GM12878 (cell line): ENCODE data around the gene RNF223. TPM values are rescaled to one million over a fixed set of nuclear protein-coding genes. Genes with fewer than 3 reads are reported as not detected.

Experiments used
- ATAC-seq: fragments of 200-7000 bp; cut with Tn5 transposase; 3 replicates; pipeline ENCODE4 v1.9.1; 2020; ENCODE audit warnings: mild to moderate bottlenecking, moderate library complexity
- BruUV-seq: library from RNA; stranded (reverse); fragments of 400-500 nt; replicated peaks from 2 replicates; lab custom pipeline; 2021; lab: Mats Ljungman, UMichigan
- CTCF ChIA-PET: fragments of 300-600 bp; sonication (Branson Sonifier 250); formaldehyde crosslinking; extraction: SDS; loops from one replicate; lab custom pipeline; 2021; ENCODE audit warnings: inconsistent platforms; lab: Yijun Ruan, JAX
- POLR2A ChIA-PET: fragments of 350-600 bp; formaldehyde crosslinking; extraction: SDS; loops from one replicate; lab custom pipeline; 2021; ENCODE audit warnings: inconsistent platforms; lab: Charles Lee
- RAD21 ChIA-PET: fragments of 300-600 bp; sonication (Branson Sonifier 250); formaldehyde crosslinking; loops from one replicate; lab custom pipeline; 2023; ENCODE audit warnings: antibody characterized with exemption; ENCODE audit not compliant: unreplicated experiment; lab: Charles Lee
- SMC1A ChIA-PET: fragments of 300-600 bp; sonication (Branson Sonifier 250); formaldehyde crosslinking; loops from one replicate; lab custom pipeline; 2023; ENCODE audit not compliant: unreplicated experiment, uncharacterized antibody; lab: Charles Lee
- DNase-seq: peaks from one replicate; pipeline ENCODE4 v3.0.0-alpha.2; 2011; ENCODE audit warnings: low read depth, low spot score
- FAIRE-seq: peaks from 3 replicates; lab custom pipeline; 2011; peaks lifted over from hg19 to GRCh38; lab: Jason Lieb, UNC
- H2AFZ ChIP-seq: 2 replicates; pipeline ENCODE4 v1.6.0; 2011; ENCODE audit warnings: low read depth, low read length, control low read depth; ENCODE audit not compliant: control insufficient read depth
- H3K27ac ChIP-seq: 2 replicates; pipeline ENCODE4 v1.5.1; 2011; ENCODE audit warnings: control low read depth; ENCODE audit not compliant: control insufficient read depth, insufficient read depth
- H3K27me3 ChIP-seq, 2 experiments: replicated peaks in 1 of 2; 2 replicates each; pipeline versions ENCODE4 v1.6.0 to v1.6.1; 2011; ENCODE audit warnings: low read length in 1 of 2; ENCODE audit not compliant: control insufficient read depth in 2 of 2, insufficient read depth in 2 of 2
- H3K36me3 ChIP-seq, 2 experiments: 2 replicates each; pipeline ENCODE4 v1.5.1; 2011; ENCODE audit warnings: low read length in 1 of 2; ENCODE audit not compliant: control insufficient read depth in 2 of 2, insufficient read depth in 2 of 2
- H3K4me1 ChIP-seq: 2 replicates; pipeline ENCODE4 v1.6.1; 2011; ENCODE audit warnings: mild to moderate bottlenecking, low read length, moderate library complexity, mixed read lengths; ENCODE audit not compliant: control insufficient read depth, insufficient read depth
- H3K4me2 ChIP-seq: 2 replicates; pipeline ENCODE4 v1.6.0; 2011; ENCODE audit warnings: control low read depth; ENCODE audit not compliant: control insufficient read depth, insufficient read depth
- H3K4me3 ChIP-seq: fragments of 200-600 bp; sonication (generic); 2 replicates; pipeline ENCODE4 v1.5.1; 2016
- H3K79me2 ChIP-seq: 2 replicates; pipeline ENCODE4 v1.6.0; 2011; ENCODE audit warnings: low read length; ENCODE audit not compliant: control insufficient read depth, insufficient read depth
- H3K9ac ChIP-seq: 2 replicates; pipeline ENCODE4 v1.8.0; 2011; ENCODE audit warnings: low read length, control low read depth, mixed read lengths; ENCODE audit not compliant: control insufficient read depth, insufficient read depth
- H3K9me3 ChIP-seq: replicated peaks from 3 replicates; pipeline ENCODE4 v1.5.1; 2011; ENCODE audit warnings: mild to moderate bottlenecking, low read length; ENCODE audit not compliant: control insufficient read depth, insufficient read depth
- H4K20me1 ChIP-seq: 2 replicates; pipeline ENCODE4 v1.6.0; 2011; ENCODE audit not compliant: control insufficient read depth, insufficient read depth
- ATF3 ChIP-seq: IDR thresholded peaks from 2 replicates; pipeline ENCODE4 v1.6.1; 2011; ENCODE audit warnings: low read depth, mild to moderate bottlenecking, low read length, moderate library complexity, borderline replicate concordance; ENCODE audit errors: extremely low read depth
- BCL11A ChIP-seq: IDR thresholded peaks from 2 replicates; pipeline ENCODE4 v1.6.1; 2011; ENCODE audit warnings: low read depth, low read length
- BRCA1 ChIP-seq: IDR thresholded peaks from 2 replicates; pipeline ENCODE4 v1.6.1; 2011; ENCODE audit warnings: low read depth, low read length, improper control_type of control experiment
- CEBPB ChIP-seq, 2 experiments: fragments of 150-350 bp in 1 of 2; IDR thresholded peaks; 2 replicates each; pipeline ENCODE4 v1.6.1; 2012 to 2014; ENCODE audit warnings: low read depth in 2 of 2, low read length in 2 of 2, borderline replicate concordance in 1 of 2, inconsistent platforms in 1 of 2
- CHD4 ChIP-seq: fragments of 200-600 bp; sonication (generic); IDR thresholded peaks from 2 replicates; pipeline ENCODE4 v1.6.1; 2016; ENCODE audit warnings: mild to moderate bottlenecking
- EED ChIP-seq: sonication (generic); IDR thresholded peaks from 2 replicates; pipeline ENCODE4 v1.6.1; 2016; ENCODE audit warnings: antibody characterized with exemption, low read depth
- ELK1 ChIP-seq: IDR thresholded peaks from 2 replicates; pipeline ENCODE4 v1.6.1; 2012; ENCODE audit warnings: low read depth, low read length, improper control_type of control experiment
- FOXM1 ChIP-seq: IDR thresholded peaks from 2 replicates; pipeline ENCODE4 v1.6.1; 2012; ENCODE audit warnings: low read depth, mild to moderate bottlenecking, inconsistent platforms, low read length, moderate library complexity
- GATAD2B ChIP-seq: fragments of 450-650 bp; conservative IDR thresholded peaks from 2 replicates; pipeline ENCODE4 v1.6.1; 2017; ENCODE audit warnings: low read depth, mild to moderate bottlenecking, moderate library complexity
- HDGF ChIP-seq: fragments of 450-650 bp; IDR thresholded peaks from 2 replicates; pipeline ENCODE4 v1.6.1; 2016; ENCODE audit warnings: antibody characterized with exemption
- HSF1 ChIP-seq: fragments of 150-350 bp; IDR thresholded peaks from 2 replicates; pipeline ENCODE4 v1.6.1; 2014; ENCODE audit warnings: mild to moderate bottlenecking, low read depth, low read length
- JUND ChIP-seq: IDR thresholded peaks from 2 replicates; pipeline ENCODE4 v1.6.1; 2012; ENCODE audit warnings: low read depth, mild to moderate bottlenecking, low read length, improper control_type of control experiment, moderate library complexity
- MTA3 ChIP-seq: IDR thresholded peaks from 2 replicates; pipeline ENCODE4 v1.6.1; 2012; ENCODE audit warnings: low read length, inconsistent platforms, borderline replicate concordance
- RELA ChIP-seq: fragments of 450-650 bp; IDR thresholded peaks from 2 replicates; pipeline ENCODE4 v1.8.0; 2014; ENCODE audit warnings: borderline replicate concordance; ENCODE audit not compliant: partially characterized antibody
- SMC3 ChIP-seq: IDR thresholded peaks from 2 replicates; pipeline ENCODE4 v1.6.1; 2011; ENCODE audit warnings: low read length, improper control_type of control experiment, borderline replicate concordance
- SRF ChIP-seq, 2 experiments: IDR thresholded peaks; 2 replicates each; pipeline ENCODE4 v1.6.1; 2011; ENCODE audit warnings: low read depth in 2 of 2, low read length in 2 of 2, mild to moderate bottlenecking in 1 of 2, moderate library complexity in 1 of 2
- TAF1 ChIP-seq: IDR thresholded peaks from 2 replicates; pipeline ENCODE4 v1.6.1; 2011; ENCODE audit warnings: mild to moderate bottlenecking, low read depth, low read length, borderline replicate concordance
- WRNIP1 ChIP-seq: IDR thresholded peaks from 2 replicates; pipeline ENCODE4 v1.6.1; 2011; ENCODE audit warnings: low read depth, low read length, improper control_type of control experiment, borderline replicate concordance
- ZNF384 ChIP-seq: IDR thresholded peaks from 2 replicates; pipeline ENCODE4 v1.6.1; 2012; ENCODE audit warnings: low read depth, mild to moderate bottlenecking, low read length, improper control_type of control experiment, borderline replicate concordance
- WGBS: methylation state at CpG from one replicate; pipeline ENCODE4 v1.1.6; 2016; ENCODE audit warnings: low lambda C conversion rate; ENCODE audit not compliant: insufficient replicate concordance, insufficient coverage; ENCODE audit errors: missing lambda C conversion rate; 5-methylcytosine and 5-hydroxymethylcytosine counted together
- in situ Hi-C: fragments of 300-500 bp; cut with MboI; formaldehyde crosslinking; loops from 9 replicates; pipeline ENCODE4 v1.14.3; 2018; ENCODE audit warnings: mixed read lengths
- intact Hi-C: fragments of 100-400 bp; cut with micrococcal nuclease; formaldehyde crosslinking; loops from one replicate; pipeline ENCODE4 v1.14.2; 2022; ENCODE audit not compliant: unreplicated experiment
- polyA plus RNA-seq, 11 experiments: library from polyadenylated mRNA; depleted of rRNA in 4 of 11; unstranded in 6 of 11; stranded (reverse) in 5 of 11; fragments of >200 nt; fragmentation: Nextera tagmentation in 4 of 11; fragmentation: Illumina TruSeq in 1 of 11; extraction: Ambion mirVana in 4 of 11; extraction: Trizol in 1 of 11; gene quantifications; 1 replicate in 1 of 11; 2 replicates in 10 of 11; pipeline versions ENCODE4 v1.2.1 to v1.2.3, GENCODE V29; 2011 to 2016; ENCODE audit warnings: inconsistent platforms in 2 of 11, missing spikeins in 2 of 11, low read depth in 1 of 11
- total RNA-seq, 4 experiments: library from RNA; depleted of rRNA in 3 of 4; stranded (reverse); fragments of >200 nt in 3 of 4; fragmentation: Illumina TruSeq in 1 of 4; extraction: Trizol in 1 of 4; gene quantifications; 2 replicates each; pipeline versions ENCODE4 v1.2.1 to v1.2.3, GENCODE V29; 2013 to 2021

Gene RNF223
- total and polyA plus RNA-seq, 10 of the 15 experiments (the other 5 are each of a cell fraction or from before 2014, with no cell fraction given), result 0.06 TPM; not detected in 9

GRCh38 chr1:1112237-1112985 is 38.3 kb upstream of the RNF223 start:
- H3K4me2 ChIP-seq, result no peak overlapping the region
- no peak for ATAC-seq
- FAIRE-seq, result no peak
- intact Hi-C loops, result no loop called here
- ChIA-PET SMC1A (no interaction called here), RAD21 (no interaction called here)
- no TSS peak for BruUV-seq
- TF ChIP-seq SRF (IDR thresholded peaks at IDR 0.05; ENCODE audit: low read depth in 2 of 2, low read length in 2 of 2), result no peak
- no peak for TF ChIP-seq FOXM1
- TF ChIP-seq EED, result no peak
- no peak for TF ChIP-seq ZNF384
- no peak for TF ChIP-seq BCL11A
- TF ChIP-seq HSF1, result no peak
- TF ChIP-seq CEBPB (IDR thresholded peaks at IDR 0.05; ENCODE audit: borderline replicate concordance in 1 of 2, low read depth in 2 of 2, low read length in 2 of 2), result no peak
- no peak for TF ChIP-seq ELK1
- TF ChIP-seq WRNIP1, result no peak
- no peak for TF ChIP-seq CHD4
- no peak for TF ChIP-seq BRCA1
- TF ChIP-seq TAF1, result no peak
- no peak for TF ChIP-seq SMC3
- no peak for TF ChIP-seq GATAD2B
- no peak for TF ChIP-seq RELA
- TF ChIP-seq MTA3, result no peak
- TF ChIP-seq HDGF, result no peak
- no peak for TF ChIP-seq JUND
- TF ChIP-seq ATF3, result no peak
- TF ChIP-seq, all 136 proteins: peak for 0
- POLR2A ChIA-PET, result no interaction called here
- Histone ChIP-seq H2AFZ (no peak overlapping the region), H3K79me2 (peaks cover 9% of the 10 kb centered on the region), H4K20me1 (no peaks in the 10 kb centered on the region), H3K36me3 (peaks cover 0 to 2% of the 10 kb centered on the region in 2 experiments; a peak in 1 of 4 replicates), H3K4me3 (no peak overlapping the region), H3K9me3 (peaks cover 11% of the 10 kb centered on the region; the same call in 2 of the 3 replicates), H3K4me1 (no peaks in the 10 kb centered on the region; the same call in 1 of the 2 replicates), H3K27ac (no peak overlapping the region), H3K9ac (no peak overlapping the region), H3K27me3 (no peaks in the 10 kb centered on the region)
- CTCF ChIA-PET, result no interaction called here
- DNase-seq, result no peak
- 95% methylated on average over 29 of the region's 30 CpGs for WGBS
- in situ Hi-C loops, result no loop called here
